Uterus (tissue), 4 donors: ENCODE results near the gene TEK. TPM values are rescaled to one million over a fixed set of nuclear protein-coding genes. Genes with fewer than 3 reads are reported as not detected.

Experiments
- DNase-seq, 2 donors: peaks; one replicate each; pipeline ENCODE4 v3.0.0-alpha.2; 2019 to 2020
- H3K27ac ChIP-seq, 2 donors: fragments of 200-600 bp; sonication (generic); 1 replicate in 1 of 2; 2 replicates in 1 of 2; pipeline ENCODE4 v1.5.1; 2016 to 2018
- H3K27me3 ChIP-seq, 2 donors: fragments of 200-600 bp; sonication (generic); one replicate each; pipeline ENCODE4 v1.5.1; 2018 to 2019; ENCODE audit warnings: control low read depth in 1 of 2
- H3K36me3 ChIP-seq, 2 donors: fragments of 200-600 bp; sonication (generic); one replicate each; pipeline ENCODE4 v1.5.1; 2019; ENCODE audit warnings: control low read depth in 1 of 2
- H3K4me1 ChIP-seq, 2 donors: fragments of 200-600 bp; sonication (generic); one replicate each; pipeline ENCODE4 v1.5.1; 2018 to 2019; ENCODE audit warnings: control low read depth in 1 of 2
- H3K4me3 ChIP-seq, 2 donors: fragments of 200-600 bp; sonication (generic); 1 replicate in 1 of 2; 2 replicates in 1 of 2; pipeline ENCODE4 v1.5.1; 2018 to 2019; ENCODE audit warnings: mild to moderate bottlenecking in 1 of 2
- H3K9me3 ChIP-seq, 2 donors: fragments of 200-600 bp; sonication (generic); one replicate each; pipeline ENCODE4 v1.5.1; 2019; ENCODE audit warnings: control low read depth in 1 of 2
- CTCF ChIP-seq, 4 experiments: fragments of 200-600 bp in 2 of 4; fragments of 450-650 bp in 2 of 4; sonication (generic) in 2 of 4; IDR thresholded peaks; one replicate each; pipeline ENCODE4 v1.5.1; 2016 to 2019; ENCODE audit warnings: antibody characterized with exemption in 4 of 4, mild to moderate bottlenecking in 2 of 4, moderate library complexity in 1 of 4
- POLR2A ChIP-seq, 2 donors: fragments of 450-650 bp; IDR thresholded peaks; one replicate each; pipeline ENCODE4 v1.6.1; 2016; ENCODE audit warnings: antibody characterized with exemption in 2 of 2, mild to moderate bottlenecking in 1 of 2, moderate library complexity in 1 of 2
- intact Hi-C: fragments of 100-400 bp; cut with DNase I; formaldehyde crosslinking; loops from one replicate; pipeline ENCODE4 v1.15.1; 2023; ENCODE audit warnings: low total_unique reads
- total RNA-seq, 4 donors: library from RNA; depleted of rRNA in 3 of 4; stranded (reverse); fragments of >200 nt in 3 of 4; gene quantifications; one replicate each; pipeline versions ENCODE4 v1.1.0 to v1.2.4, GENCODE V29; 2014 to 2023
- donor health status: DM: yes; HTN: yes; CAD: no.

TEK gene
- total RNA-seq, 4 donors from 2014 or later: 13.5 to 61.3 (median 34.2) TPM

DNA sequence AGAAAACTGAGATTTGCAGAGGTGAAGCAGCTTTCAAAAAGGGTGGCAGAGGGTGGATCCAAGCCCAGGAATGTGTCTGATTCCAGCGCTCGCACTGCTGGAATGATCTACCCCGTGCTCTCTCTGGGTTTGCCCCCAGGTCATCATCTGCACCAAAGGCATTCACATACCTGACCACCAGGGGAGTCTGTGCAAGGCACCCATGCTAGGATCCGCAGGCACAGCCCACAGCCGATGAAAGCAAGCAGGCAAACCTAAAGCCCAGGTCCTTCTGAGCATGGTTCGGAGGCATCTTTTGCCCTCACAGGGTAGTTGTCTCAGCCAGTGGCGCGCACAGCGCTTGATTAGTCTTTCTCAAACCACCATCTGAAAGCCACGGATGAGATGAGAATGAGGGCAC, 56.6 kb downstream of the TEK start:
- DNase-seq: no peak
- intact Hi-C loops: no loop called here
- H3K9me3 ChIP-seq: no peaks in the 10 kb centered on the region
- TF ChIP-seq CTCF (IDR thresholded peaks at IDR 0.05) (no peak), POLR2A (IDR thresholded peaks at IDR 0.05) (no peak)
- H3K36me3 ChIP-seq: no peaks in the 10 kb centered on the region
- H3K27me3 ChIP-seq: no peaks in the 10 kb centered on the region
- no peak overlapping the region for H3K4me3 ChIP-seq
- no peaks in the 10 kb centered on the region for H3K4me1 ChIP-seq
- no peak overlapping the region for H3K27ac ChIP-seq

- intact Hi-C loops: no loop called here
- Histone ChIP-seq H3K27ac (no peak overlapping the region), H3K27me3 (no peaks in the 10 kb centered on the region), H3K9me3 (no peaks in the 10 kb centered on the region), H3K4me3 (no peak overlapping the region), H3K4me1 (no peaks in the 10 kb centered on the region), H3K36me3 (no peaks in the 10 kb centered on the region)
- no peak for DNase-seq
- no peak for TF ChIP-seq CTCF (IDR thresholded peaks at IDR 0.05)
- TF ChIP-seq POLR2A (IDR thresholded peaks at IDR 0.05): no peak
Measured at GRCh38 chr9:27168496-27168895, 59.5 kb downstream of the TEK start.

DNA sequence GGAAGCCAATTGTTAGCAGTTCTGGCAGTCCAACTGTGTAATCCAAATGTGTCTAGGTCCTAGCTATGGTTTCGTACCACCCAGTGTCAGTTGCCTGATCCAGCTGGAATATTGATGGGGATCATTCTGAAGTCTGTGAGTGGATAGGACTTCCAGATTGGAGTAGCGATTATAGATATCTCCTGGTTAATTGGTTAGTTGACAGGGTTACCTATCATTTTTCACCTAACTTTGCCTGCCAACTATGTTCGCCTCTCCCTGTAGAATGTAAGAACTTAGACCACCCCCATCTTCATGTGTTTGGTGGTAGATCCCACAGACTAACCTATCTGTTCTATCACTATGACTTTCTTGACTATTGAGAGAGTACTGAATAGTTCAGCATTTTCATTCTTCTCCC, 59.9 kb downstream of the TEK start:
- Histone ChIP-seq H3K4me3 (no peak overlapping the region), H3K9me3 (no peaks in the 10 kb centered on the region), H3K27me3 (no peaks in the 10 kb centered on the region), H3K4me1 (no peaks in the 10 kb centered on the region), H3K36me3 (no peaks in the 10 kb centered on the region), H3K27ac (no peak overlapping the region)
- TF ChIP-seq CTCF (IDR thresholded peaks at IDR 0.05) (no peak), POLR2A (IDR thresholded peaks at IDR 0.05) (no peak)
- intact Hi-C loops: no loop called here
- DNase-seq: no peak

DNA sequence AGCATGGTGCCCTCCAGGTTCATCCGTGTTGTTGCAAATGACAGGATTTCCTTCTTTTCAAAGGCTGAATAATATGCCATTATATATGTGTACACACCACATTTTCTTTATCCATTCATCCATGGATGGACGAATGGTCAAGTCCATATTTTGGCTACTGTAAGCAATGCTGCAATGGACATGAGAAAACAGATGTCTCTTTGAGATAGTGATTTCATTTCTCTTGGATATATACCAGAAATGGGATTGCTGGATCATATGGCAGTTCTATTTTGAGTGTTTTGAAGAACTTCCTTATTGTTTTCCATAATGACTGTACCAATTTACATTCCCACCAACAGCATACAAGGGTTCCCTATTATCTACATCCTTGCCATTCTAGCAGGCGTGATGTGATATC, 67.9 kb downstream of the TEK start:
- Histone ChIP-seq H3K27ac (no peak overlapping the region), H3K4me1 (no peaks in the 10 kb centered on the region), H3K4me3 (no peak overlapping the region), H3K27me3 (no peaks in the 10 kb centered on the region), H3K9me3 (no peaks in the 10 kb centered on the region), H3K36me3 (no peaks in the 10 kb centered on the region)
- TF ChIP-seq CTCF (IDR thresholded peaks at IDR 0.05) (no peak), POLR2A (IDR thresholded peaks at IDR 0.05) (no peak)
- intact Hi-C loops: no loop called here
- DNase-seq: no peak

DNA sequence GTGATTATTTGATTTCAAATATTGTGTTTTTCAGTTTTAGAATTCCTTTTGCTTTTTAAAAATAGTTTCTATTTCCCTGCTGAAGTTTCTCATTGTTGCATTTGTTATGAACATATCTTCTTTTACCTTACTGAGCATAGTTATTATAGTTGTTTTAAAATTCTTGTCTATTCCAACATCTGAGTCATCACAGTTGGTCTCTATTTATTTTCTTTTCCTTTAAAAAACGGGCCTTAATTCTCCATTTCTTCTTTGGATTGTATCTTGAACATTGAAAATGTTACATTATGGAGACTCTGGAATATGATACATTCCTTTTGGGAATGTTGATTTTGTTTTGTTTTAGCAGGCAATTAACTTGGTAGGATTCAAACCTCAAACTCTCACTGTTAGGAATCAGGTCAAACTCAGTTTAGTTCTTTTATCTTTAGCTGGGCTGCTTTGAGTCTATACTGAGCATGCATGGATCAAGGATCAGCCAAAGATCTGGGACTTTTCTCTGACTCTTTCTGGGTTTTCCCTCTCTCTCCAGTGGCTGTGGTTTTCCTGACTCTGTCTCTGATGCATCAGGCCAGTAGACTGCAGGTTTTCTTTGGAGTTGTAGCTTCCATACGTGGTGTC, 70.3 kb downstream of the TEK start:
- intact Hi-C loops: no loop called here
- H3K9me3 ChIP-seq: no peaks in the 10 kb centered on the region
- no peak overlapping the region for H3K27ac ChIP-seq
- no peak for DNase-seq
- H3K36me3 ChIP-seq: no peaks in the 10 kb centered on the region
- H3K27me3 ChIP-seq: no peaks in the 10 kb centered on the region
- no peak overlapping the region for H3K4me3 ChIP-seq
- no peak for TF ChIP-seq POLR2A (IDR thresholded peaks at IDR 0.05)
- TF ChIP-seq CTCF (IDR thresholded peaks at IDR 0.05): no peak
- no peaks in the 10 kb centered on the region for H3K4me1 ChIP-seq
